ENCODE results near the gene CCL17. TPM values are rescaled to one million over a fixed set of nuclear protein-coding genes. Genes with fewer than 3 reads are reported as not detected.
"Not testable (repeated sequence)": the region's sequence is repeated elsewhere in the genome, so short reads cannot be mapped to it uniquely, and the experiment has no call there.

The CCL17 gene
- total RNA-seq, 1 donor from 2014 or later, result not detected

- DNase-seq (ENCODE audit: low spot score); intact Hi-C loops (cut with DNase I); ATAC-seq: not testable (repeated sequence)
These were observed 29.6 kb upstream of the CCL17 start for GRCh38 chr16:57374925-57375465.

- intact Hi-C loops (cut with DNase I), result no loop called here
- DNase-seq (ENCODE audit: low spot score) (no peak), ATAC-seq (no peak)
These were observed 28.2 kb upstream of the CCL17 start for GRCh38 chr16:57376313-57376818.

GRCh38 chr16:57377080-57377841 lies 27.3 kb upstream of the CCL17 start:
- intact Hi-C loops (cut with DNase I), result no loop called here
- ATAC-seq, result no peak
- no peak for DNase-seq (ENCODE audit: low spot score)

- DNase-seq (ENCODE audit: low spot score) (no peak), ATAC-seq (no peak)
- intact Hi-C loops (cut with DNase I), result no loop called here
These were observed 25.0 kb upstream of the CCL17 start for GRCh38 chr16:57379579-57379978.

- DNase-seq (ENCODE audit: low spot score) (no peak), ATAC-seq (no peak)
- intact Hi-C loops (cut with DNase I), result no loop called here
These were observed 23.7 kb upstream of the CCL17 start for GRCh38 chr16:57380671-57381462.

- intact Hi-C loops (cut with DNase I), result no loop called here
- DNase-seq (ENCODE audit: low spot score), result no peak
These were observed 22.6 kb upstream of the CCL17 start for GRCh38 chr16:57381791-57382534.

GRCh38 chr16:57382535-57383275 lies 21.9 kb upstream of the CCL17 start:
- intact Hi-C loops (cut with DNase I), result no loop called here
- peak; percentile 9 for ATAC-seq
- no peak for DNase-seq (ENCODE audit: low spot score)

More at GRCh38 chr16:57381791-57382534, 22.6 kb upstream of the CCL17 start:
- ATAC-seq, result no peak

GRCh38 chr16:57383276-57384247 lies 21.0 kb upstream of the CCL17 start:
- ATAC-seq, result peak; percentile 44
- no peak for DNase-seq (ENCODE audit: low spot score)
- intact Hi-C loops (cut with DNase I), result no loop called here

GRCh38 chr16:57384248-57385070 lies 20.1 kb upstream of the CCL17 start:
- intact Hi-C loops (cut with DNase I), result no loop called here
- peak; percentile 35 for ATAC-seq
- no peak for DNase-seq (ENCODE audit: low spot score)

- intact Hi-C loops (cut with DNase I), result no loop called here
- DNase-seq (ENCODE audit: low spot score) (no peak), ATAC-seq (no peak)
These were observed 19.5 kb upstream of the CCL17 start for GRCh38 chr16:57385083-57385482.

GRCh38 chr16:57386381-57386951 lies 18.1 kb upstream of the CCL17 start:
- no peak for ATAC-seq
- DNase-seq (ENCODE audit: low spot score), result no peak
- intact Hi-C loops (cut with DNase I), result no loop called here

- ATAC-seq (no peak), DNase-seq (ENCODE audit: low spot score) (no peak)
- intact Hi-C loops (cut with DNase I), result no loop called here
These were observed 16.8 kb upstream of the CCL17 start for GRCh38 chr16:57387598-57388354.

- no peak for ATAC-seq
- DNase-seq (ENCODE audit: low spot score), result no peak
- intact Hi-C loops (cut with DNase I), result no loop called here
These were observed 16.0 kb upstream of the CCL17 start for GRCh38 chr16:57388359-57389086.

GRCh38 chr16:57389087-57389468 lies 15.5 kb upstream of the CCL17 start:
- ATAC-seq, result no peak
- intact Hi-C loops (cut with DNase I), result no loop called here
- DNase-seq (ENCODE audit: low spot score), result no peak

Measured in sciatic nerve (tissue), 2 donors.